Measurements from ENCODE around the gene CCL20.

Gene CCL20

DNA sequence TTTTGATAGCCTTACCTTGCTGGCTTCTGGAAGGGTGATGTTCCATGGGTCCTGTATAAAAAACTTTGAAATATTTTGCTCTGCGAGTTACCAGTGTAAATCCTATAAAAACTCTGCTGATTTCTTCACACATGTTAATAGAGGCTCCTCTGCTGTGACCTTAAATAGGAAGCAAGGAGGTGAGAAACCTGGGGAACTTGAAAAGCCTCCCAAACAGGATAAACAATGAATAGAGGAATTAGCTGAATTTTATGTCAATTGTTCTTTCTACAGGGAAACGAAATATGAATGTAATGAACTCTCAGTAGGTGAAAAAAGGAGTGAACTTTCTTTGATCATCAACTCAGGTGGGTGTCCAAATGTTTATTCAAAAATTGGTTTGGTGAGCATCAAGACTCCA lies 10.8 kb upstream of the CCL20 start:
- TF ChIP-seq, protein P1, sequence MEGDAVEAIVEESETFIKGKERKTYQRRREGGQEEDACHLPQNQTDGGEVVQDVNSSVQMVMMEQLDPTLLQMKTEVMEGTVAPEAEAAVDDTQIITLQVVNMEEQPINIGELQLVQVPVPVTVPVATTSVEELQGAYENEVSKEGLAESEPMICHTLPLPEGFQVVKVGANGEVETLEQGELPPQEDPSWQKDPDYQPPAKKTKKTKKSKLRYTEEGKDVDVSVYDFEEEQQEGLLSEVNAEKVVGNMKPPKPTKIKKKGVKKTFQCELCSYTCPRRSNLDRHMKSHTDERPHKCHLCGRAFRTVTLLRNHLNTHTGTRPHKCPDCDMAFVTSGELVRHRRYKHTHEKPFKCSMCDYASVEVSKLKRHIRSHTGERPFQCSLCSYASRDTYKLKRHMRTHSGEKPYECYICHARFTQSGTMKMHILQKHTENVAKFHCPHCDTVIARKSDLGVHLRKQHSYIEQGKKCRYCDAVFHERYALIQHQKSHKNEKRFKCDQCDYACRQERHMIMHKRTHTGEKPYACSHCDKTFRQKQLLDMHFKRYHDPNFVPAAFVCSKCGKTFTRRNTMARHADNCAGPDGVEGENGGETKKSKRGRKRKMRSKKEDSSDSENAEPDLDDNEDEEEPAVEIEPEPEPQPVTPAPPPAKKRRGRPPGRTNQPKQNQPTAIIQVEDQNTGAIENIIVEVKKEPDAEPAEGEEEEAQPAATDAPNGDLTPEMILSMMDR (IDR thresholded peaks at IDR 0.05; ENCODE audit: control insufficient read depth, insufficient read depth, low read depth, low read length, missing control alignments), result no peak
- no peak for DNase-seq (ENCODE audit: low read depth)
- H3K4me3 ChIP-seq (ENCODE audit: control insufficient read depth, low read depth, low read length), result no peak overlapping the region

DNA sequence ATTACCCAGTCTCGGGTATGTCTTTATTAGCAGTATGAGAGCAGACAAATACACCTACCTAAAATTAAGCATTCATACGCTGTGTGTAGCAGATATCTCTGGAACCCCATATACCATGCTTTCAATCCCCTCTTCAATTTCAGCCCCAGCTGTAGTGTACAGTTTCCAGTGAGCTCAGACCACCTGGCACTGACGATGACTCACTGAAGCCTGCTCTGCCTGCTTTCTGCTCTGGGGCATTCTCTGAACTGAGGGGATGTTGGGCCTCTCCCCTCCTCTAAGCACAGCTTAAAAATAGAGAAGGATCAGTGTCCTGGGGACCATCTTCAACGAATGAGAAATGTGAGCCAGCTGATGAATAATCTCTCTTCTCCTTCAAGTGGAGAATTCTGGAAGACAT lies 8.7 kb upstream of the CCL20 start:
- TF ChIP-seq, protein P1 (IDR thresholded peaks at IDR 0.05; ENCODE audit: control insufficient read depth, insufficient read depth, low read depth, low read length, missing control alignments), result no peak
- DNase-seq (ENCODE audit: low read depth), result no peak
- H3K4me3 ChIP-seq (ENCODE audit: control insufficient read depth, low read depth, low read length), result no peak overlapping the region

DNA sequence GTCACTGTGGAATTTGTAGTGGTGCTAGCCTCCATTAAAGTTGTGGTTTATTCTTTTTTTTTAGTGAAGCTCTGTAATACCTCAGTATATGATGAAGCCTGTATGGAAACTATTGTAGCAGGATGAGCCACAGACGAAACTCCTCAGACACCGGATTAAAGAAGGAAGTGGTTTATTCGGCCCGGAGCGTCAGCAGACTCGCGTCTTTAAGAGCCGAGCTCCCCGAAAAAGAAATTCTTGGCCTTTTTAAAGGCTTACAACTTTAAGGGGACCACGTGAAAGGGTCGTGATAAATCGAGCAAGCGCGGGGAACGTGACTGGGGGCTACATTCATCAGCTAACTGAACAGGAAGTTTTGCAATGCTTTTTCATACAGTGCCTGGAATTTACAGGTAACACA lies 8.1 kb upstream of the CCL20 start:
- TF ChIP-seq, protein P1 (IDR thresholded peaks at IDR 0.05; ENCODE audit: control insufficient read depth, insufficient read depth, low read depth, low read length, missing control alignments), result no peak
- no peak for DNase-seq (ENCODE audit: low read depth)
- H3K4me3 ChIP-seq (ENCODE audit: control insufficient read depth, low read depth, low read length), result no peak overlapping the region

DNA sequence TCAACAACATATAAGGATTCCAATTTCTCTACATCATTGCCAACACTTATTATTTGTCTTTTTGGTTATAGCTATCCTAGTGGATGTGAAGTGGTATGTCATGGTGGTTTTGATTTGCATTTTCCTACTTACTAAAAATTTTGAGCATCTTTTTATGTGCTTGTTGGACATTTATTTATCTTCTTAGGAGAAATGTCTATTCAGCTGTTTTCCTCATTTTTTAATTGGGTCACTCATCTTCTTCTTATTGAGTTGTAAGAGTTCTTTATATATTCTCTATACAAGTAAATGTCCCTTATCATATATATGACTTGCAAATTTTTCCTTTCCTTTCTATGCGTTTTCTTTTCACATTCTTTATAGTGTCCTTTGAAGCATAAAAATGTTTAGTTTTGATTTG lies 4.7 kb upstream of the CCL20 start:
- H3K4me3 ChIP-seq (ENCODE audit: control insufficient read depth, low read depth, low read length), result no peak overlapping the region
- TF ChIP-seq, protein P1 (IDR thresholded peaks at IDR 0.05; ENCODE audit: control insufficient read depth, insufficient read depth, low read depth, low read length, missing control alignments), result no peak
- no peak for DNase-seq (ENCODE audit: low read depth)

DNA sequence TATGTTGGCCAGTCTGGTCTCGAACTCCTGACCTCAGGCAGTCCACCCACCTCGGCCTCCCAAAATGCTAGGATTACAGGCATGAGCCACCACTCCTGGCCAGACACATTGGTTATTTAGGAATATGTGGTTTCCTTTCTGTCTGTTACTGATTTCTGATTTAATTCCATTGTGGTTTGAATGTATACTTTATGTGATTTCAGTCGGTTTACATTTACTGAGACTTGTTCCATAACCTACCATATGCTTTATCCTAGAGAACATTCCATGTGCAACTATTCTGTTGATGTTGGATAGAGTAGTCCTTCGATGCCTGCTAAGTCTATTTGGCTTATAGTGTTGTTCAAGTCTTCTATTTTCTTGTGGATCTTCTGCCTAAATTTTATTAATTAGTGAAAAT lies 1.6 kb upstream of the CCL20 start:
- TF ChIP-seq, protein P1 (IDR thresholded peaks at IDR 0.05; ENCODE audit: control insufficient read depth, insufficient read depth, low read depth, low read length, missing control alignments), result no peak
- no peak overlapping the region for H3K4me3 ChIP-seq (ENCODE audit: control insufficient read depth, low read depth, low read length)
- no peak for DNase-seq (ENCODE audit: low read depth)

DNA sequence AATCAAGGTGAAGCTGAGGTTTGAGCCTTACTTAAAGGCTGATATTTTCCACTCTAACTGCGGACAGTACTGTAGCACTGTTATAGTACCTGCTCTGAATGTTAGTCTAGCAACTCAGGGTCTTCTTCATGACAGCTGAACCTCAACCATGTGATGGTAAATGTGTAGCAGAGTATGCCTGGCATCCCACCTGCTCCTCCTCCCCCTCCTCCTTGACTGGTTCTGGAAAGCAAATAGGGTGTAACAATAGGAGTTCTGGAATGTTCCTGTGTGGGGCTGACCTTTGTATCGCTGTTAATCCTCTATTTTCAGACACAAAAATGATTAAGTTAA lies 447 bp upstream of the CCL20 start:
- no peak for DNase-seq (ENCODE audit: low read depth)
- TF ChIP-seq, protein P1 (IDR thresholded peaks at IDR 0.05; ENCODE audit: control insufficient read depth, insufficient read depth, low read depth, low read length, missing control alignments), result no peak
- H3K4me3 ChIP-seq (ENCODE audit: control insufficient read depth, low read depth, low read length), result no peak overlapping the region

DNA sequence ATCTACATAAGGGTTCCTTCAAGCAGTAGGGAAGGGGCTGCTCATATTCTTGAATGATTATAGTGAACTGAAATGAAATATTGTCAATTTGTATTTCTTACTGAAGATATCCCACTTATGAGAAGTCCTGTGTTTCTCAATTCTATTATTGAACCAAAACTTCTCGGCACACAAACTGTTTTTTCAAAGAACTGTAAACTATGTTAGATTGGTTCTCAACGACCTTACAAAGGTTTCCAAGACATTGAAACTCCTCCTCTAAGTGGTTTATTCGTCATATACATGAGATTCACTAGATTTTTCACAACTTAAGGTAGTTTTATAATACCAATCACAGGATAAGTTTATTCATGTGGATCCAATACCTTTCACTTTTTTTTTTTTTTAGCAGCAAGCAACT lies 1.4 kb downstream of the CCL20 start:
- no peak for DNase-seq (ENCODE audit: low read depth)
- H3K4me3 ChIP-seq (ENCODE audit: control insufficient read depth, low read depth, low read length), result no peak overlapping the region
- TF ChIP-seq, protein P1 (IDR thresholded peaks at IDR 0.05; ENCODE audit: control insufficient read depth, insufficient read depth, low read depth, low read length, missing control alignments), result no peak

Measured in AG09309 (cell line).